BJ (cell line): ENCODE results near the gene BPIFB4. TPM values are rescaled to one million over a fixed set of nuclear protein-coding genes. Genes with fewer than 3 reads are reported as not detected.

Experiments
- CTCF ChIA-PET: fragments of 350-600 bp; formaldehyde crosslinking; extraction: SDS; loops from one replicate; lab custom pipeline; 2021; ENCODE audit warnings: antibody characterized with exemption, inconsistent platforms; lab: Yijun Ruan, JAX
- POLR2A ChIA-PET: fragments of 300-600 bp; sonication (Branson Sonifier 250); formaldehyde crosslinking; extraction: SDS; loops from one replicate; lab custom pipeline; 2021; ENCODE audit warnings: antibody characterized with exemption; lab: Charles Lee
- DNase-seq: peaks from one replicate; pipeline ENCODE4 v3.0.0-alpha.2; 2011; ENCODE audit warnings: low read depth
- H3K27me3 ChIP-seq: 2 replicates; pipeline ENCODE4 v1.6.0; 2011; ENCODE audit warnings: low read length; ENCODE audit not compliant: control insufficient read depth, insufficient read depth
- H3K36me3 ChIP-seq: 2 replicates; pipeline ENCODE4 v1.5.1; 2011; ENCODE audit warnings: low read length; ENCODE audit not compliant: control insufficient read depth, insufficient read depth
- H3K4me3 ChIP-seq: 2 replicates; pipeline ENCODE4 v1.5.1; 2011; ENCODE audit warnings: low read depth, mild to moderate bottlenecking, control low read depth, low read length
- CTCF ChIP-seq: IDR thresholded peaks from 2 replicates; pipeline ENCODE4 v1.5.1; 2011; ENCODE audit warnings: low read depth, mild to moderate bottlenecking, control low read depth, inconsistent platforms, low read length, moderate library complexity; ENCODE audit not compliant: insufficient read depth
- polyA plus RNA-seq: library from polyadenylated mRNA; depleted of rRNA; stranded (reverse); fragments of >200 nt; gene quantifications from 2 replicates; pipeline ENCODE4 v1.2.3, GENCODE V29; 2011

The BPIFB4 gene
- polyA plus RNA-seq, 1 experiment = not detected

GRCh38 chr20:33070111-33071053 lies 9.1 kb upstream of the BPIFB4 start:
- Histone ChIP-seq H3K4me3 (no peak overlapping the region), H3K27me3 (peaks cover 4% of the 10 kb centered on the region; the same call in 1 of the 2 replicates), H3K36me3 (no peaks in the 10 kb centered on the region)
- CTCF ChIA-PET = interaction anchor here (1.3 kb wide), 1 partner anchor 26 kb away, joined by 4 read pairs; no protein-coding TSS in a partner anchor
- no peak for DNase-seq
- TF ChIP-seq CTCF = no peak
- POLR2A ChIA-PET = no interaction called here

GRCh38 chr20:33071198-33071597 lies 8.2 kb upstream of the BPIFB4 start:
- TF ChIP-seq CTCF = no peak
- Histone ChIP-seq H3K27me3 (peaks cover 2% of the 10 kb centered on the region; the same call in 1 of the 2 replicates), H3K36me3 (no peaks in the 10 kb centered on the region), H3K4me3 (no peak overlapping the region)
- ChIA-PET POLR2A (no interaction called here), CTCF (interaction anchor here (1.3 kb wide), 1 partner anchor 26 kb away, joined by 4 read pairs; no protein-coding TSS in a partner anchor)
- DNase-seq = no peak

GRCh38 chr20:33072362-33072761 lies 7.1 kb upstream of the BPIFB4 start:
- TF ChIP-seq CTCF = no peak
- no peak overlapping the region for H3K4me3 ChIP-seq

GRCh38 chr20:33072813-33073212 lies 6.6 kb upstream of the BPIFB4 start:
- CTCF ChIA-PET = no interaction called here
- H3K36me3 ChIP-seq = no peaks in the 10 kb centered on the region
- H3K4me3 ChIP-seq = no peak overlapping the region
- TF ChIP-seq CTCF = no peak
- H3K27me3 ChIP-seq = peaks cover 2% of the 10 kb centered on the region; the same call in 1 of the 2 replicates
- no peak for DNase-seq
- POLR2A ChIA-PET = no interaction called here

More at GRCh38 chr20:33072362-33072761, 7.1 kb upstream of the BPIFB4 start:
- CTCF ChIA-PET = no interaction called here
- Histone ChIP-seq H3K27me3 (peaks cover 2% of the 10 kb centered on the region; the same call in 1 of the 2 replicates), H3K36me3 (no peaks in the 10 kb centered on the region)
- no peak for DNase-seq
- POLR2A ChIA-PET = no interaction called here

- ChIA-PET POLR2A (no interaction called here), CTCF (interaction anchor here (0.8 kb wide), 1 partner anchor 180 kb away, joined by 3 read pairs; no protein-coding TSS in a partner anchor)
- no peak for DNase-seq
- Histone ChIP-seq H3K27me3 (no peaks in the 10 kb centered on the region), H3K4me3 (no peak overlapping the region), H3K36me3 (no peaks in the 10 kb centered on the region)
- no peak for TF ChIP-seq CTCF
Measured at GRCh38 chr20:33074675-33075074, 4.8 kb upstream of the BPIFB4 start.
